Neuronal stem cell (in vitro differentiated cells): ENCODE results near the gene AP2A1.

Experiments
- DNase-seq: peaks from one replicate; pipeline ENCODE4 v3.0.0-alpha.2; 2013; ENCODE audit warnings: low spot score
- H2AFZ ChIP-seq: one replicate; pipeline ENCODE4 v1.6.1; 2013; ENCODE audit warnings: mild to moderate bottlenecking, low read length, inconsistent platforms
- H2AK5ac ChIP-seq: 2 replicates; pipeline ENCODE4 v1.6.1; 2013; ENCODE audit warnings: low read depth, mild to moderate bottlenecking, inconsistent platforms, low read length, moderate library complexity, mixed read lengths
- H2BK120ac ChIP-seq: 2 replicates; pipeline ENCODE4 v1.6.1; 2013; ENCODE audit warnings: low read depth, mild to moderate bottlenecking, inconsistent platforms, low read length, moderate library complexity, mixed read lengths
- H2BK12ac ChIP-seq: one replicate; pipeline ENCODE4 v1.6.1; 2013; ENCODE audit warnings: low read length, inconsistent platforms
- H2BK15ac ChIP-seq: 2 replicates; pipeline ENCODE4 v1.6.1; 2013; ENCODE audit warnings: mild to moderate bottlenecking, low read length, inconsistent platforms, mixed read lengths
- H2BK5ac ChIP-seq: one replicate; pipeline ENCODE4 v1.6.1; 2013; ENCODE audit warnings: inconsistent platforms, mild to moderate bottlenecking, low read length, moderate library complexity
- H3K14ac ChIP-seq: one replicate; pipeline ENCODE4 v1.6.1; 2013; ENCODE audit warnings: low read length, inconsistent platforms
- H3K18ac ChIP-seq: 2 replicates; pipeline ENCODE4 v1.6.1; 2013; ENCODE audit warnings: low read length, inconsistent platforms
- H3K23ac ChIP-seq: 2 replicates; pipeline ENCODE4 v1.6.1; 2013; ENCODE audit warnings: low read depth, mild to moderate bottlenecking, mixed read lengths, low read length, inconsistent platforms; ENCODE audit not compliant: poor library complexity
- H3K27ac ChIP-seq: replicated peaks from 3 replicates; pipeline ENCODE4 v1.5.1; 2013; ENCODE audit warnings: low read length, inconsistent platforms
- H3K27me3 ChIP-seq, 3 experiments: 2 replicates each; pipeline ENCODE4 v1.6.1; 2013; ENCODE audit warnings: low read length in 3 of 3, mild to moderate bottlenecking in 2 of 3, inconsistent platforms in 1 of 3, low read depth in 1 of 3, mixed read lengths in 1 of 3, moderate library complexity in 1 of 3; ENCODE audit not compliant: control insufficient read depth in 3 of 3, insufficient read depth in 3 of 3
- H3K36me3 ChIP-seq, 2 donors: replicated peaks in 1 of 2; 2 replicates each; pipeline ENCODE4 v1.6.1; 2013; ENCODE audit warnings: low read length in 2 of 2; ENCODE audit not compliant: control insufficient read depth in 2 of 2, insufficient read depth in 2 of 2
- H3K4ac ChIP-seq: 2 replicates; pipeline ENCODE4 v1.6.1; 2013; ENCODE audit warnings: inconsistent platforms, mild to moderate bottlenecking, low read length, moderate library complexity
- H3K4me1 ChIP-seq, 2 donors: 1 replicate in 1 of 2; 2 replicates in 1 of 2; pipeline ENCODE4 v1.6.1; 2013; ENCODE audit warnings: low read length in 2 of 2, low read depth in 1 of 2; ENCODE audit not compliant: control insufficient read depth in 2 of 2, insufficient read depth in 1 of 2
- H3K4me2 ChIP-seq: one replicate; pipeline ENCODE4 v1.6.1; 2013; ENCODE audit warnings: mild to moderate bottlenecking, low read length, inconsistent platforms; ENCODE audit not compliant: insufficient read depth, poor library complexity, severe bottlenecking
- H3K4me3 ChIP-seq, 2 donors: 2 replicates each; pipeline ENCODE4 v1.5.1; 2013; ENCODE audit warnings: low read length in 2 of 2, mild to moderate bottlenecking in 2 of 2, inconsistent platforms in 1 of 2, moderate library complexity in 1 of 2
- H3K79me1 ChIP-seq: one replicate; pipeline ENCODE4 v1.6.1; 2013; ENCODE audit warnings: low read depth, mild to moderate bottlenecking, inconsistent platforms, low read length, moderate library complexity
- H3K9ac ChIP-seq: one replicate; pipeline ENCODE4 v1.6.1; 2013; ENCODE audit warnings: mild to moderate bottlenecking, low read depth, low read length, inconsistent platforms; ENCODE audit not compliant: poor library complexity
- H3K9me3 ChIP-seq, 2 donors: replicated peaks in 1 of 2; 2 replicates each; pipeline versions ENCODE3 to v1.6.1; 2013; ENCODE audit warnings: low read length in 2 of 2, mild to moderate bottlenecking in 2 of 2, inconsistent platforms in 1 of 2, low read depth in 1 of 2, mixed read lengths in 1 of 2, moderate library complexity in 1 of 2; ENCODE audit not compliant: control insufficient read depth in 2 of 2, insufficient read depth in 1 of 2
- H4K8ac ChIP-seq: one replicate; pipeline ENCODE4 v1.6.1; 2013; ENCODE audit warnings: low read depth, mild to moderate bottlenecking, inconsistent platforms, low read length, moderate library complexity
- H4K91ac ChIP-seq: one replicate; pipeline ENCODE4 v1.6.1; 2013; ENCODE audit warnings: low read length, low read depth, mild to moderate bottlenecking, inconsistent platforms; ENCODE audit not compliant: poor library complexity
- WGBS, 2 donors: extraction: QIAGEN DNeasy Blood & Tissue Kit; methylation state at CpG; one replicate each; pipeline ENCODE4 v1.1.7; 2013; ENCODE audit warnings: missing lambda C conversion rate in 2 of 2, mixed read lengths in 1 of 2; ENCODE audit not compliant: insufficient read length in 2 of 2, insufficient replicate concordance in 1 of 2; ENCODE audit errors: extremely low coverage in 2 of 2; 5-methylcytosine and 5-hydroxymethylcytosine counted together

The AP2A1 gene

GRCh38 chr19:49799271-49799797 lies 32.5 kb downstream of the AP2A1 start:
- Histone ChIP-seq H2BK5ac (no peak overlapping the region), H2BK12ac (no peak overlapping the region), H3K4me2 (no peak overlapping the region), H4K91ac (no peak overlapping the region), H3K9ac (no peak overlapping the region), H3K4ac (no peak overlapping the region), H3K23ac (peak overlapping the region; percentile 47), H2AK5ac (no peak overlapping the region), H3K36me3 (peaks cover 61 to 87% of the 10 kb centered on the region in 2 donors), H3K18ac (no peak overlapping the region), H3K79me1 (peaks cover 12% of the 10 kb centered on the region), H2AFZ (no peak overlapping the region), H3K27me3 (no peaks in the 10 kb centered on the region), H3K27ac (no peak overlapping the region), H3K14ac (no peak overlapping the region), H3K4me3 (no peak overlapping the region), H3K4me1 (peaks cover 0 to 5% of the 10 kb centered on the region in 2 donors), H2BK120ac (no peak overlapping the region), H3K9me3 (no peaks in the 10 kb centered on the region), H4K8ac (no peak overlapping the region), H2BK15ac (no peak overlapping the region)
- WGBS, 2 donors, result no CpG with 5 or more reads among the region's 28 CpGs
- DNase-seq, result no peak

GRCh38 chr19:49799798-49800376 lies 33.1 kb downstream of the AP2A1 start:
- H3K4me3 ChIP-seq, result no peak overlapping the region
- no peak overlapping the region for H3K18ac ChIP-seq
- H3K4me1 ChIP-seq, result peaks cover 0 to 5% of the 10 kb centered on the region in 2 donors
- H3K27me3 ChIP-seq, result no peaks in the 10 kb centered on the region
- peak overlapping the region; percentile 47 for H3K23ac ChIP-seq
- no peak overlapping the region for H3K27ac ChIP-seq
- WGBS, 2 donors, result no CpG with 5 or more reads among the region's 25 CpGs
- no peak overlapping the region for H2AFZ ChIP-seq
- no peak overlapping the region for H2BK15ac ChIP-seq
- H2AK5ac ChIP-seq, result no peak overlapping the region
- H4K8ac ChIP-seq, result no peak overlapping the region
- no peak overlapping the region for H2BK12ac ChIP-seq
- no peak overlapping the region for H3K4ac ChIP-seq
- H2BK120ac ChIP-seq, result no peak overlapping the region
- no peak overlapping the region for H4K91ac ChIP-seq
- H3K14ac ChIP-seq, result no peak overlapping the region
- peaks cover 57 to 88% of the 10 kb centered on the region in 2 donors for H3K36me3 ChIP-seq
- no peak for DNase-seq
- H3K9ac ChIP-seq, result no peak overlapping the region
- no peaks in the 10 kb centered on the region for H3K9me3 ChIP-seq
- no peak overlapping the region for H3K4me2 ChIP-seq
- no peak overlapping the region for H2BK5ac ChIP-seq
- H3K79me1 ChIP-seq, result peaks cover 12% of the 10 kb centered on the region

- DNase-seq, result no peak
- no peak overlapping the region for H3K9ac ChIP-seq
- no peak overlapping the region for H3K4me2 ChIP-seq
- no peak overlapping the region for H2BK12ac ChIP-seq
- peaks cover 0 to 5% of the 10 kb centered on the region in 2 donors for H3K4me1 ChIP-seq
- H3K18ac ChIP-seq, result no peak overlapping the region
- H3K14ac ChIP-seq, result peak overlapping the region; percentile 17
- H2BK15ac ChIP-seq, result no peak overlapping the region
- WGBS, 2 donors, result no CpG with 5 or more reads among the region's 10 CpGs
- no peak overlapping the region for H2AK5ac ChIP-seq
- H3K27me3 ChIP-seq, result no peaks in the 10 kb centered on the region
- no peak overlapping the region for H4K8ac ChIP-seq
- no peak overlapping the region for H3K4ac ChIP-seq
- H3K9me3 ChIP-seq, result no peaks in the 10 kb centered on the region
- no peak overlapping the region for H3K23ac ChIP-seq
- H3K79me1 ChIP-seq, result peaks cover 11% of the 10 kb centered on the region
- no peak overlapping the region for H2AFZ ChIP-seq
- H2BK120ac ChIP-seq, result no peak overlapping the region
- no peak overlapping the region for H2BK5ac ChIP-seq
- H3K27ac ChIP-seq, result no peak overlapping the region
- H4K91ac ChIP-seq, result no peak overlapping the region
- H3K4me3 ChIP-seq, result no peak overlapping the region
- H3K36me3 ChIP-seq, result peaks cover 49 to 87% of the 10 kb centered on the region in 2 donors
These were observed 34.0 kb downstream of the AP2A1 start for GRCh38 chr19:49800771-49801170.

GRCh38 chr19:49801401-49801888 lies 34.6 kb downstream of the AP2A1 start:
- peak overlapping the region; percentile 87 for H2BK120ac ChIP-seq
- peaks cover 46 to 87% of the 10 kb centered on the region in 2 donors for H3K36me3 ChIP-seq

More at GRCh38 chr19:49801401-49801888, 34.6 kb downstream of the AP2A1 start:
- Histone ChIP-seq H3K18ac (peak overlapping the region; percentile 98), H3K27ac (no peak overlapping the region), H2BK5ac (no peak overlapping the region), H3K14ac (peak overlapping the region; percentile 71), H4K91ac (no peak overlapping the region), H3K9me3 (no peaks in the 10 kb centered on the region), H3K27me3 (no peaks in the 10 kb centered on the region), H3K9ac (peak overlapping the region; percentile 86), H4K8ac (no peak overlapping the region), H3K4me3 (no peak overlapping the region), H2BK15ac (peak overlapping the region; percentile 85), H3K23ac (peak overlapping the region; percentile 55), H2BK12ac (no peak overlapping the region), H3K79me1 (peaks cover 7% of the 10 kb centered on the region), H3K4me1 (peaks cover 0 to 5% of the 10 kb centered on the region in 2 donors), H3K4me2 (peak overlapping the region; percentile 66), H2AK5ac (no peak overlapping the region), H3K4ac (peak overlapping the region; percentile 84), H2AFZ (no peak overlapping the region)
- DNase-seq, result no peak
- no CpG with 5 or more reads among the region's 32 CpGs for WGBS, 2 donors
